ENCODE measurements around the gene SIRT3.

The SIRT3 gene

DNA sequence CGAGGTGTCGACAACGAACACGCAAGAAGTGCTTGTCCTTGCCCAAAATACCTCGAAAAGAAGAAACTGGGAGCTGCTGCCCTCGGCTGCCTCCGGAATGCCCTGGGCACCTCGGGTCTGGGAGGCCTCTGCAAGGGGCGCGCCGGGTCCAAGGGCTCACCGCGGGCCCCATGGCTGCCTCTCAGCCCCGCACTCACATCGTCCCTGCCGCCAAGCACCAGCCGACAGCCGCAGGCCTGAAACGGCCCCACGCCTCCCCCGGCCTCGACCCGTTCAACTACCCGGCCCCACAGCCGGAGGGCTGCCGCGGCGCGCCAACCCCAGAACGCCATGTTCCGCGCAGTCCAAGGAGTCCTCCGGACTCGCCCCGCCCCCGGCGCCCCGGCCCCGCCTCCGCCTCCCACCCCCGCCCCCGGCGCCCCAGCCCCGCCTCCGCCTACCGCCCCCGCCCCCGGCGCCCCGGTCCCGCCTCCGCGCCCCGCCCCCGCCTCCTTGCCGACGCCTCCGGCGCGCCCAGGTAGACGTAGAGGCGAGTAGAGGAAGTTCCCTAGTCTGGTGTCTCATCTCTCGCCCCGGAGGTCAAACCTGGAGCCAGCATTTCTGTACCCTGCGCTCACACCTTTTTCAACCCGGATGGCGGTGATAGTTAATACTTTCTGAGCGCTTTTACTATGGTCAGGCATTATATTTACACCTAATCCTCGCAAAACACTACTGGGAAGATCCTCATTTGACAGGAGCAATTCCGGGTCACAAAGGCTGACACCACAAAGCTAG, at the start of gene SIRT3:
SIRT3 (minus strand) TSS at position 346 of the 777 bp plus-strand sequence; CDS start at position 332, 14 bp downstream.
- Histone ChIP-seq H3K4me1 (ENCODE audit: low read depth, poor library complexity, severe bottlenecking) (peaks cover 26% of the 10 kb centered on the region), H3K27ac (peak within 1 kb of the TSS; percentile 65), H3K79me2 (ENCODE audit: insufficient read depth, low read depth) (peaks cover 39% of the 10 kb centered on the region), H3K27me3 (ENCODE audit: insufficient read depth, low read depth) (no peaks in the 10 kb centered on the region), H3K36me3 (ENCODE audit: insufficient read depth) (no peaks in the 10 kb centered on the region), H2AFZ (ENCODE audit: low read depth) (peak within 1 kb of the TSS; percentile 93), H4K20me1 (ENCODE audit: insufficient read depth) (no peaks in the 10 kb centered on the region), H3K9ac (peak within 1 kb of the TSS; percentile 80), H3K4me3 (IDR thresholded peaks at IDR 0.05; ENCODE audit: insufficient read depth, low read depth, low read length) (peak within 1 kb of the TSS; percentile 38), H3K4me2 (peak within 1 kb of the TSS; percentile 88)
- TF ChIP-seq, protein P1, sequence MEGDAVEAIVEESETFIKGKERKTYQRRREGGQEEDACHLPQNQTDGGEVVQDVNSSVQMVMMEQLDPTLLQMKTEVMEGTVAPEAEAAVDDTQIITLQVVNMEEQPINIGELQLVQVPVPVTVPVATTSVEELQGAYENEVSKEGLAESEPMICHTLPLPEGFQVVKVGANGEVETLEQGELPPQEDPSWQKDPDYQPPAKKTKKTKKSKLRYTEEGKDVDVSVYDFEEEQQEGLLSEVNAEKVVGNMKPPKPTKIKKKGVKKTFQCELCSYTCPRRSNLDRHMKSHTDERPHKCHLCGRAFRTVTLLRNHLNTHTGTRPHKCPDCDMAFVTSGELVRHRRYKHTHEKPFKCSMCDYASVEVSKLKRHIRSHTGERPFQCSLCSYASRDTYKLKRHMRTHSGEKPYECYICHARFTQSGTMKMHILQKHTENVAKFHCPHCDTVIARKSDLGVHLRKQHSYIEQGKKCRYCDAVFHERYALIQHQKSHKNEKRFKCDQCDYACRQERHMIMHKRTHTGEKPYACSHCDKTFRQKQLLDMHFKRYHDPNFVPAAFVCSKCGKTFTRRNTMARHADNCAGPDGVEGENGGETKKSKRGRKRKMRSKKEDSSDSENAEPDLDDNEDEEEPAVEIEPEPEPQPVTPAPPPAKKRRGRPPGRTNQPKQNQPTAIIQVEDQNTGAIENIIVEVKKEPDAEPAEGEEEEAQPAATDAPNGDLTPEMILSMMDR (conservative IDR thresholded peaks at IDR 0.05; ENCODE audit: low read depth, low read length) = peak; percentile 33; the same call in 1 of the 2 replicates

GRCh38 chr11:285894-286220, 49.7 kb upstream of the SIRT3 start:
- Histone ChIP-seq H2AFZ (ENCODE audit: low read depth) (no peak overlapping the region), H3K79me2 (ENCODE audit: insufficient read depth, low read depth) (no peaks in the 10 kb centered on the region)
- TF ChIP-seq, protein P1 (conservative IDR thresholded peaks at IDR 0.05; ENCODE audit: low read depth, low read length) = no peak

GRCh38 chr11:285021-285893, 49.1 kb upstream of the SIRT3 start:
- H2AFZ ChIP-seq (ENCODE audit: low read depth) = no peak overlapping the region
- H3K27ac ChIP-seq = no peak overlapping the region
- H4K20me1 ChIP-seq (ENCODE audit: insufficient read depth) = no peaks in the 10 kb centered on the region
- H3K36me3 ChIP-seq (ENCODE audit: insufficient read depth) = no peaks in the 10 kb centered on the region
- no peak overlapping the region for H3K4me3 ChIP-seq (IDR thresholded peaks at IDR 0.05; ENCODE audit: insufficient read depth, low read depth, low read length)
- peaks cover 31% of the 10 kb centered on the region for H3K27me3 ChIP-seq (ENCODE audit: insufficient read depth, low read depth)
- H3K4me2 ChIP-seq = no peak overlapping the region
- H3K9ac ChIP-seq = no peak overlapping the region
- H3K4me1 ChIP-seq (ENCODE audit: low read depth, poor library complexity, severe bottlenecking) = no peaks in the 10 kb centered on the region
- TF ChIP-seq, protein P1 (conservative IDR thresholded peaks at IDR 0.05; ENCODE audit: low read depth, low read length) = no peak
- no peaks in the 10 kb centered on the region for H3K79me2 ChIP-seq (ENCODE audit: insufficient read depth, low read depth)

More at GRCh38 chr11:285894-286220, 49.7 kb upstream of the SIRT3 start:
- no peak overlapping the region for H3K27ac ChIP-seq
- H3K4me1 ChIP-seq (ENCODE audit: low read depth, poor library complexity, severe bottlenecking) = no peaks in the 10 kb centered on the region
- no peak overlapping the region for H3K4me3 ChIP-seq (IDR thresholded peaks at IDR 0.05; ENCODE audit: insufficient read depth, low read depth, low read length)
- no peak overlapping the region for H3K9ac ChIP-seq
- H3K36me3 ChIP-seq (ENCODE audit: insufficient read depth) = no peaks in the 10 kb centered on the region
- no peaks in the 10 kb centered on the region for H4K20me1 ChIP-seq (ENCODE audit: insufficient read depth)
- peaks cover 31% of the 10 kb centered on the region for H3K27me3 ChIP-seq (ENCODE audit: insufficient read depth, low read depth)
- no peak overlapping the region for H3K4me2 ChIP-seq

DNA sequence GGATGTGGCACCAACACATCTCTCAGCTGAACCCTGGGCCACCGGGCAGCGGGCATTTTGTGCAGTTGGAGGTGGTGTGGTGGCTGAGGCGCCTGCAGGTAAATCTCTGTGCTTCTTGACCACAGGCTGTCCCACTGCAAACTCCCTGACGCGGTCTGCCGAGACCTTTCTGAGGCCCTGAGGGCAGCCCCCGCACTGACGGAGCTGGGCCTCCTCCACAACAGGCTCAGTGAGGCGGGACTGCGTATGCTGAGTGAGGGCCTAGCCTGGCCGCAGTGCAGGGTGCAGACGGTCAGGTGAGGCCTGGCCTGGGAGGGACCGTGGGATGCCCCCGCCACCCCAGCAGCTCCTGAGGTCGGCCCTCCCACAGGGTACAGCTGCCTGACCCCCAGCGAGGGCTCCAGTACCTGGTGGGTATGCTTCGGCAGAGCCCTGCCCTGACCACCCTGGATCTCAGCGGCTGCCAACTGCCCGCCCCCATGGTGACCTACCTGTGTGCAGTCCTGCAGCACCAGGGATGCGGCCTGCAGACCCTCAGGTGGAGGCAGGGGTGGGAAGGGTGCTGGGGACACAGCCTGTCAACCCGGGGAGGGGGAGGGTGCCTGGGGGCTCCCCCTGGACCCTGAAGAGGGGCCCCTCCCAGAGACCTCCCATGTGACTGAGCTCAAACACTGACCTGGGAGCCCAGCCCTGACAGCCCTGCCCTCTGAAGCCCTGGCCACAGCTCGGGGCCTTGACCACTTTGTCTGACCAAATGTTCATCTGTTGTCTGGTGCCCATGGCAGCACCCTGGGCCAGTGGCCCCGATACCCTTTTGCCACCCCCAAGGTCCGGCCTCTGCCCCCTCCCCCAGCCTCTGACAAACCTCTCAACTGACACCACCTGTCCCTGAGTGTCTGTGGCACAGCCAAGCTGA, 48.2 kb upstream of the SIRT3 start:
- Histone ChIP-seq H3K36me3 (ENCODE audit: insufficient read depth) (no peaks in the 10 kb centered on the region), H3K79me2 (ENCODE audit: insufficient read depth, low read depth) (no peaks in the 10 kb centered on the region), H3K27me3 (ENCODE audit: insufficient read depth, low read depth) (peaks cover 31% of the 10 kb centered on the region), H3K4me2 (no peak overlapping the region), H3K27ac (no peak overlapping the region), H3K4me3 (IDR thresholded peaks at IDR 0.05; ENCODE audit: insufficient read depth, low read depth, low read length) (no peak overlapping the region), H4K20me1 (ENCODE audit: insufficient read depth) (no peaks in the 10 kb centered on the region), H3K4me1 (ENCODE audit: low read depth, poor library complexity, severe bottlenecking) (no peaks in the 10 kb centered on the region), H3K9ac (no peak overlapping the region), H2AFZ (ENCODE audit: low read depth) (no peak overlapping the region)
- TF ChIP-seq, protein P1 (conservative IDR thresholded peaks at IDR 0.05; ENCODE audit: low read depth, low read length) = no peak
